K562 (cell line): ENCODE results near the gene NR2F1. TPM values are rescaled to one million over a fixed set of nuclear protein-coding genes. Genes with fewer than 3 reads are reported as not detected.

ENCODE experiments used
- ATAC-seq: fragments of 200-7000 bp; cut with Tn5 transposase; 3 replicates; pipeline ENCODE4 v1.9.1; 2020; ENCODE audit warnings: moderate library complexity
- BruUV-seq: library from RNA; stranded (reverse); fragments of 400-500 nt; replicated peaks from 2 replicates; lab custom pipeline; 2021; lab: Mats Ljungman, UMichigan
- CTCF ChIA-PET: fragments of 300-600 bp; formaldehyde crosslinking; extraction: SDS; loops from one replicate; lab custom pipeline; 2021; ENCODE audit warnings: low intra/inter-chr PET ratio; lab: Yijun Ruan, JAX
- POLR2A ChIA-PET: fragments of 300-600, 350-650 bp; sonication (Branson Sonifier 250); formaldehyde crosslinking; extraction: SDS; loops from one replicate; lab custom pipeline; 2021; ENCODE audit warnings: antibody characterized with exemption, inconsistent platforms; lab: Yijun Ruan, JAX
- DNase-seq, 4 experiments: peaks; one replicate each; pipeline versions ENCODE4 v3.0.0 to v3.0.0-alpha.2; 2011 to 2018; ENCODE audit warnings: low spot score in 3 of 4, mixed read lengths in 3 of 4; ENCODE audit errors: extremely low read depth in 1 of 4
- FAIRE-seq: peaks from 2 replicates; lab custom pipeline; 2011; peaks lifted over from hg19 to GRCh38; lab: Jason Lieb, UNC
- H2AFZ ChIP-seq: 2 replicates; pipeline ENCODE4 v1.6.0; 2011; ENCODE audit warnings: low read depth, low read length, control low read depth, inconsistent platforms
- H3K27ac ChIP-seq: fragments of 200-600 bp; 3 replicates; pipeline ENCODE4 v1.8.0; 2011; ENCODE audit warnings: low read depth, mild to moderate bottlenecking, control low read depth, inconsistent platforms, low read length, moderate library complexity, mixed read lengths; ENCODE audit errors: extremely low read depth
- H3K27me3 ChIP-seq, 2 experiments: fragments of 300-600 bp in 1 of 2; 2 replicates in 1 of 2; 3 replicates in 1 of 2; pipeline versions ENCODE4 v1.6.0 to v1.8.0; 2011; ENCODE audit warnings: inconsistent platforms in 2 of 2, low read length in 2 of 2, mild to moderate bottlenecking in 1 of 2, mixed read lengths in 1 of 2, moderate library complexity in 1 of 2; ENCODE audit not compliant: control insufficient read depth in 2 of 2, insufficient read depth in 2 of 2
- H3K36me3 ChIP-seq: fragments of 300-600 bp; 3 replicates; pipeline ENCODE4 v1.8.0; 2011; ENCODE audit warnings: mild to moderate bottlenecking, low read length, inconsistent platforms; ENCODE audit not compliant: control insufficient read depth, insufficient read depth
- H3K4me1 ChIP-seq, 2 experiments: fragments of 200-600 bp in 1 of 2; replicated peaks in 1 of 2; 2 replicates in 1 of 2; 3 replicates in 1 of 2; pipeline versions ENCODE4 v1.5.1 to v1.8.0; 2011; ENCODE audit warnings: inconsistent platforms in 2 of 2, low read length in 2 of 2, mild to moderate bottlenecking in 1 of 2, mixed read lengths in 1 of 2, moderate library complexity in 1 of 2; ENCODE audit not compliant: control insufficient read depth in 2 of 2, insufficient read depth in 2 of 2
- H3K4me2 ChIP-seq: 2 replicates; pipeline ENCODE4 v1.6.1; 2011; ENCODE audit warnings: low read length, control low read depth, inconsistent platforms, mixed read lengths; ENCODE audit not compliant: insufficient read depth
- H3K4me3 ChIP-seq: fragments of 200-600 bp; sonication (generic), shearing (Covaris generic); 2 replicates; pipeline ENCODE4 v1.5.1; 2016; ENCODE audit warnings: control low read depth, inconsistent platforms
- H3K79me2 ChIP-seq: fragments of 200-600 bp; 3 replicates; pipeline ENCODE4 v1.8.0; 2011; ENCODE audit warnings: low read length, inconsistent platforms; ENCODE audit not compliant: control insufficient read depth, insufficient read depth
- H3K9ac ChIP-seq, 2 experiments: 2 replicates each; pipeline versions ENCODE4 v1.6.0 to v1.6.1; 2011; ENCODE audit warnings: low read depth in 2 of 2, low read length in 2 of 2, control low read depth in 1 of 2, inconsistent platforms in 1 of 2, mild to moderate bottlenecking in 1 of 2, mixed read lengths in 1 of 2; ENCODE audit not compliant: insufficient read depth in 1 of 2
- H3K9me1 ChIP-seq: one replicate; pipeline ENCODE4 v1.6.0; 2011; ENCODE audit warnings: inconsistent platforms, mild to moderate bottlenecking, low read length, moderate library complexity; ENCODE audit not compliant: control insufficient read depth, insufficient read depth
- H3K9me3 ChIP-seq: replicated peaks from 2 replicates; pipeline ENCODE4 v1.5.1; 2011; ENCODE audit warnings: low read depth, low read length, inconsistent platforms; ENCODE audit not compliant: control insufficient read depth, insufficient read depth
- H4K20me1 ChIP-seq: replicated peaks from 2 replicates; pipeline ENCODE4 v1.6.1; 2011; ENCODE audit warnings: low read length, inconsistent platforms, mixed read lengths; ENCODE audit not compliant: control insufficient read depth, insufficient read depth
- ARHGAP35 ChIP-seq: fragments of 450-650 bp; IDR thresholded peaks from 2 replicates; pipeline ENCODE4 v1.6.1; 2018; ENCODE audit not compliant: partially characterized antibody
- CREB3 ChIP-seq: fragments of 450-650 bp; conservative IDR thresholded peaks from 2 replicates; pipeline ENCODE4 v1.6.1; 2016; ENCODE audit warnings: missing genetic modification characterization, low read depth, mild to moderate bottlenecking, missing compliant biosample characterization, moderate library complexity
- CTCF ChIP-seq, 3 experiments: IDR thresholded peaks in 2 of 3; conservative IDR thresholded peaks in 1 of 3; 2 replicates each; pipeline ENCODE4 v1.5.1; 2011 to 2012; ENCODE audit warnings: low read length in 3 of 3, mild to moderate bottlenecking in 3 of 3, control low read depth in 2 of 3, improper control_type of control experiment in 1 of 3, inconsistent platforms in 1 of 3, low read depth in 1 of 3, mixed read lengths in 1 of 3, moderate library complexity in 1 of 3; ENCODE audit not compliant: insufficient read depth in 2 of 3
- FOXO4 ChIP-seq: fragments of 450-650 bp; formaldehyde crosslinking; IDR thresholded peaks from 2 replicates; pipeline ENCODE4 v1.4.0; 2020; ENCODE audit warnings: mild to moderate bottlenecking, moderate library complexity
- FUS ChIP-seq: fragments of 200-400 bp; formaldehyde crosslinking; optimal IDR thresholded peaks from 2 replicates; pipeline ENCODE3; 2017; ENCODE audit warnings: low read depth, low read length
- HNRNPH1 ChIP-seq: fragments of 200-400 bp; formaldehyde crosslinking; optimal IDR thresholded peaks from 2 replicates; pipeline ENCODE3; 2017; ENCODE audit warnings: low read depth, mild to moderate bottlenecking, low read length, moderate library complexity
- MLX ChIP-seq, 2 experiments: fragments of 450-650 bp in 1 of 2; sonication (generic) in 1 of 2; formaldehyde crosslinking; conservative IDR thresholded peaks; 2 replicates each; pipeline versions ENCODE4 v1.4.0 to v1.8.1; 2020 to 2022; ENCODE audit warnings: mild to moderate bottlenecking in 1 of 2, missing genetic modification reagents in 1 of 2
- PHF20 ChIP-seq: fragments of 450-650 bp; IDR thresholded peaks from 2 replicates; pipeline ENCODE4 v1.6.1; 2018; ENCODE audit not compliant: partially characterized antibody
- SETDB1 ChIP-seq: IDR thresholded peaks from one replicate; pipeline ENCODE4 v1.6.1; 2012; ENCODE audit warnings: low read length, control low read depth, inconsistent platforms
- SOX6 ChIP-seq: fragments of 450-650 bp; IDR thresholded peaks from 2 replicates; pipeline ENCODE4 v1.6.1; 2014; ENCODE audit warnings: mild to moderate bottlenecking
- ZNF740 ChIP-seq, 3 experiments: fragments of 200-800 bp in 1 of 3; sonication (Bioruptor generic) in 1 of 3; sonication (generic) in 1 of 3; formaldehyde crosslinking in 1 of 3; IDR thresholded peaks; 2 replicates each; pipeline versions ENCODE4 v1.6.1 to v1.8.0; 2016 to 2022; ENCODE audit warnings: mild to moderate bottlenecking in 2 of 3, missing compliant biosample characterization in 2 of 3, missing genetic modification characterization in 2 of 3, missing genetic modification reagents in 1 of 3
- WGBS: fragments of 100-300 bp; shearing (Covaris generic); methylation state at CpG from one replicate; pipeline ENCODE4 v1.1.6; 2016; ENCODE audit warnings: low coverage, mixed read lengths; ENCODE audit not compliant: insufficient coverage; ENCODE audit errors: missing lambda C conversion rate; 5-methylcytosine and 5-hydroxymethylcytosine counted together
- in situ Hi-C: fragments of 300-500 bp; cut with MboI; formaldehyde crosslinking; loops from 4 replicates; pipeline ENCODE4 v1.15.0; 2018; ENCODE audit warnings: inconsistent platforms, mixed read lengths
- intact Hi-C: fragments of 100-400 bp; cut with micrococcal nuclease; formaldehyde crosslinking; loops from 2 replicates; pipeline ENCODE4 v1.14.2; 2022
- polyA plus RNA-seq, 8 experiments: library from polyadenylated mRNA; depleted of rRNA in 4 of 8; stranded (reverse) in 5 of 8; unstranded in 3 of 8; fragments of >200 nt; fragmentation: Nextera tagmentation in 2 of 8; fragmentation: Illumina TruSeq in 1 of 8; extraction: Ambion mirVana in 2 of 8; extraction: Trizol in 1 of 8; gene quantifications; 2 replicates each; pipeline versions ENCODE4 v1.2.1 to v1.2.3, GENCODE V29; 2011 to 2014; ENCODE audit warnings: inconsistent platforms in 1 of 8, missing spikeins in 1 of 8
- total RNA-seq, 7 experiments: library from RNA; depleted of rRNA in 6 of 7; stranded (reverse); fragments of >200 nt in 6 of 7; fragmentation: Illumina TruSeq in 2 of 7; extraction: Trizol in 2 of 7; gene quantifications; 2 replicates each; pipeline versions ENCODE4 v1.2.1 to v1.2.3, GENCODE V29; 2011 to 2021; ENCODE audit warnings: low replicate concordance in 1 of 7

The NR2F1 gene
- total and polyA plus RNA-seq, 9 of the 15 experiments (the other 6 are each of a cell fraction or from before 2014, with no cell fraction given) = 0.18 TPM; not detected in 8

- DNase-seq = no peak
- Histone ChIP-seq H3K9me1 (no peaks in the 10 kb centered on the region), H3K79me2 (no peaks in the 10 kb centered on the region), H3K9me3 (no peaks in the 10 kb centered on the region), H3K4me2 (no peak overlapping the region), H3K27ac (no peak overlapping the region), H3K27me3 (peaks cover 0 to 30% of the 10 kb centered on the region in 2 experiments; a peak in 2 of 5 replicates), H3K4me1 (no peaks in the 10 kb centered on the region; a peak in 1 of 5 replicates), H3K36me3 (no peaks in the 10 kb centered on the region), H3K9ac (no peak overlapping the region), H3K4me3 (no peak overlapping the region), H2AFZ (no peak overlapping the region), H4K20me1 (no peaks in the 10 kb centered on the region)
- no peak for FAIRE-seq
- 24% methylated on average over 48 of the region's 70 CpGs for WGBS
- in situ Hi-C loops = no loop called here
- no TSS peak for BruUV-seq
- ChIA-PET POLR2A (no interaction called here), CTCF (no interaction called here)
- intact Hi-C loops = no loop called here
- no peak for ATAC-seq
- TF ChIP-seq SETDB1 = no peak
- TF ChIP-seq CTCF (IDR thresholded peaks at IDR 0.05 in 2 of 3, conservative IDR thresholded peaks at IDR 0.05 in 1 of 3; ENCODE audit: insufficient read depth in 2 of 3, low read depth in 1 of 3, low read length in 3 of 3) = no peak
- TF ChIP-seq ZNF740 (CRISPR knock-in tag; IDR thresholded peaks at IDR 0.05) = no peak
- TF ChIP-seq ZNF740 (tag; IDR thresholded peaks at IDR 0.05) = no peak
- no peak for TF ChIP-seq PHF20
- TF ChIP-seq HNRNPH1 = no peak
- TF ChIP-seq CREB3 = no peak
- no peak for TF ChIP-seq SOX6
- no peak for TF ChIP-seq MLX (CRISPR knock-in tag; conservative IDR thresholded peaks at IDR 0.05)
- TF ChIP-seq ARHGAP35 = no peak
- no peak for TF ChIP-seq FOXO4 (CRISPR knock-in tag)
- no peak for TF ChIP-seq FUS
These were observed 12.5 kb upstream of the NR2F1 start for GRCh38 chr5:93570294-93571113.
